ENCODE data around the gene ADGRB3. TPM values are rescaled to one million over a fixed set of nuclear protein-coding genes. Genes with fewer than 3 reads are reported as not detected.

Gene ADGRB3
- total and polyA plus RNA-seq, 10 of the 15 experiments (the other 5 are each of a cell fraction or from before 2014, with no cell fraction given), result 0.03 to 0.06 TPM; not detected in 8

DNA sequence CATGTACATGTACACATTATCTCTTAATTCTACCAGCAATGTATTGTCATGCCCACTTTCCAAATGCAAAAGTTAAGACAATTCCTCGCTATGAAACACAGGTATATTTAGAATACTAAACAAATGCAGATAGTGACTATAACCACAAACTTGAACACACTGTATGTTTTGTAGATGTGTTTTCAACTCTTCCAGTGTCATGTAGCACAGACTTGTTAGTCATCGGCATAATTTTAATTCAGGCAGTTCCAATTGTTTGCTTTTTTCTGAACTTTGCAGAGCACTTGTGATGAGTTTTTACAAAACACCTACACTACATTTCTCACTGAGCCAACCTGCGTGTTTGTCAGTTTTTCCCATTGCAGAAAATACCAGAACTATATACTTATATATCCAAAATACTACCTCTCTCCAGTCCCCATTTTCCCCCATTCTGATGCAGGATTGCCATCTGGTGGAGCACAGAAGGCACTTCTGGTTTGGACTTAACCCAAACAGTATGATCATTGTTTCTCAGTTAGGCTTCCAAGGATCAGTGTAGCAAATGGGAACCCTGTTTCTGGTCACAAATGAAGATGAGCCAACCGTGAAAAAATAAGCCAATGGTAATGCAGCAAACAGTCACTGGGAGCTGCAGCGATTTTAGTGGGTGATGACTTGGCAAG lies 143.4 kb downstream of the ADGRB3 start:
- intact Hi-C loops (cut with micrococcal nuclease; ENCODE audit: unreplicated experiment), result loop anchor here (2.0 kb wide), 2 partner anchors 142 to 434 kb away; no protein-coding TSS in a partner anchor
- POLR2A ChIA-PET, result no interaction called here
- CTCF ChIA-PET, result interaction anchor here (0.7 to 6.1 kb wide), 5 partner anchors 33 to 435 kb away, joined by 3 to 64 read pairs (median 6); partner anchors contain the start of gene ADGRB3

More for the DNA sequence above, 143.4 kb downstream of the ADGRB3 start:
- BruUV-seq (replicated peaks), result no TSS peak
- Histone ChIP-seq H3K9me3 (replicated peaks; ENCODE audit: control insufficient read depth, insufficient read depth, low read length) (no peaks in the 10 kb centered on the region), H4K20me1 (ENCODE audit: control insufficient read depth, insufficient read depth) (no peaks in the 10 kb centered on the region), H3K4me1 (ENCODE audit: control insufficient read depth, insufficient read depth, low read length) (no peaks in the 10 kb centered on the region), H2AFZ (ENCODE audit: control insufficient read depth, low read depth, low read length) (no peak overlapping the region), H3K27ac (ENCODE audit: control insufficient read depth, insufficient read depth) (no peak overlapping the region), H3K9ac (ENCODE audit: control insufficient read depth, insufficient read depth, low read length) (no peak overlapping the region), H3K4me2 (ENCODE audit: control insufficient read depth, insufficient read depth) (no peak overlapping the region), H3K36me3 (ENCODE audit: control insufficient read depth in 2 of 2, insufficient read depth in 2 of 2, low read length in 1 of 2) (no peaks in the 10 kb centered on the region), H3K4me3 (no peak overlapping the region), H3K79me2 (ENCODE audit: control insufficient read depth, insufficient read depth, low read length) (no peaks in the 10 kb centered on the region), H3K27me3 (replicated peaks in 1 of 2; ENCODE audit: control insufficient read depth in 2 of 2, insufficient read depth in 2 of 2, low read length in 1 of 2) (no peaks in the 10 kb centered on the region)
- ChIA-PET RAD21 (ENCODE audit: unreplicated experiment) (interaction anchor here (0.9 to 1.9 kb wide), 2 partner anchors 11 to 206 kb away, joined by 3 to 7 read pairs; no protein-coding TSS in a partner anchor), SMC1A (ENCODE audit: uncharacterized antibody, unreplicated experiment) (interaction anchor here (0.7 to 4.7 kb wide), 5 partner anchors 30 to 203 kb away, joined by 3 to 37 read pairs (median 3); no protein-coding TSS in a partner anchor)
- FAIRE-seq (no peak), DNase-seq (ENCODE audit: low read depth, low spot score) (no peak), ATAC-seq (peak; percentile 66)
- no peak for TF ChIP-seq PML (IDR thresholded peaks at IDR 0.05; ENCODE audit: low read length)
- peak; percentile 72 for TF ChIP-seq RAD21 (IDR thresholded peaks at IDR 0.05; ENCODE audit: insufficient read depth, low read depth, low read length)
- TF ChIP-seq CBFB (IDR thresholded peaks at IDR 0.05; ENCODE audit: low read depth), result no peak
- peak; percentile 49; the same call in 1 of the 2 replicates for TF ChIP-seq SMC3 (IDR thresholded peaks at IDR 0.05; ENCODE audit: borderline replicate concordance, low read length)
- peak; percentile 36 to 57 (median 40) for TF ChIP-seq CTCF (IDR thresholded peaks at IDR 0.05 in 2 of 3, conservative IDR thresholded peaks at IDR 0.05 in 1 of 3; ENCODE audit: control insufficient read depth in 2 of 3, extremely low read depth in 1 of 3, insufficient read depth in 1 of 3, low read depth in 3 of 3, low read length in 3 of 3)
- TF ChIP-seq, protein P1, sequence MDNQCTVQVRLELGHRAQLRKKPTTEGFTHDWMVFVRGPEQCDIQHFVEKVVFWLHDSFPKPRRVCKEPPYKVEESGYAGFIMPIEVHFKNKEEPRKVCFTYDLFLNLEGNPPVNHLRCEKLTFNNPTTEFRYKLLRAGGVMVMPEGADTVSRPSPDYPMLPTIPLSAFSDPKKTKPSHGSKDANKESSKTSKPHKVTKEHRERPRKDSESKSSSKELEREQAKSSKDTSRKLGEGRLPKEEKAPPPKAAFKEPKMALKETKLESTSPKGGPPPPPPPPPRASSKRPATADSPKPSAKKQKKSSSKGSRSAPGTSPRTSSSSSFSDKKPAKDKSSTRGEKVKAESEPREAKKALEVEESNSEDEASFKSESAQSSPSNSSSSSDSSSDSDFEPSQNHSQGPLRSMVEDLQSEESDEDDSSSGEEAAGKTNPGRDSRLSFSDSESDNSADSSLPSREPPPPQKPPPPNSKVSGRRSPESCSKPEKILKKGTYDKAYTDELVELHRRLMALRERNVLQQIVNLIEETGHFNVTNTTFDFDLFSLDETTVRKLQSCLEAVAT (IDR thresholded peaks at IDR 0.05), result no peak
- no peak for TF ChIP-seq HSF1 (IDR thresholded peaks at IDR 0.05; ENCODE audit: low read depth, low read length)
- TF ChIP-seq CUX1 (IDR thresholded peaks at IDR 0.05; ENCODE audit: insufficient replicate concordance, low read depth, low read length), result no peak
- in situ Hi-C loops (cut with MboI), result no loop called here
- WGBS (ENCODE audit: insufficient coverage, insufficient replicate concordance, low lambda C conversion rate, missing lambda C conversion rate), result 20% methylated on average over 5 of the region's 5 CpGs
